DMS 273 treated with DMSO at 0.1 percent for 48 hours (cell line): Measurements from ENCODE around the gene TBC1D12.
"Not testable (repeated sequence)": the region's sequence is repeated elsewhere in the genome, so short reads cannot be mapped to it uniquely, and the experiment has no call there.

Experiments
- DNase-seq: peaks from one replicate; lab custom pipeline; 2025; lab: John Stamatoyannopoulos, UW

TBC1D12 gene

DNA sequence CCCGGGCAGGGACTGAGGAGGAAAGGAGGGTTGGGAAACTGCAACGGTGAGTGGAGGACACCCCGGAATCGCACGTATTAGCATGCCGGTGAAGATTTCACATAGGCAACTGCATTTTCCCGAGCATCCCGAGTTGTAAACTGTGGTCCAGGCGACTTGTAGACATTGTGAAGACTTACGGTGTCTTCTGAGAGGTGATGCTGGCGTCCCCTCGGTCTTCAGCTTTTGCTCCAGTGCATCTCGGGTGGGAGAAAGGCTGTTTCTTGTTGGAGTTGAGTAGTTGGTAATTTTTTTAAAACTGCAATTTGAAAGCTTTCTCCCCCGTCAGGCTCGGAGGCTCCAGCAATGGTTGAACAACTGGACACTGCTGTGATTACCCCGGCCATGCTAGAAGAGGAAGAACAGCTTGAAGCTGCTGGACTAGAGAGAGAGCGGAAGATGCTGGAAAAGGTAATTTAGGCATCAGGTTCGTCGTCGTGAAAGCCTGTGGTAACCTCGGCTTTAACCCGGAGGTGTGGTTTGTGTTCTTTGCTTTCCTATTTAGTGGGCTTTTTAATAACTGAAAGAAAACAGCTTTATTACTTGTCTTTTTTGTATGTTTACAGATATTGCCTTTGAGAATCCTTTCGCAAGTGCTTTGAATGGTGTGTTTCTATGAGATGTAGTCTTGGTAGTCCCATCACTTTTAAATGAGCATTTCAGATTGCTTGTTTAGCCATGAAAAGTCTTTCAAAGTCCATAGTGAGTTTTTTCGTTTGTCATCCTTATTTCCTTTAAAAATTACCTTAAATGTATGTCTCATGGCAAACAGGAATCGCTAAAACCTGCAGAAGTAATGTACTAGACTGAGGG is 143.9 kb downstream of the TBC1D12 start:
- DNase-seq: no peak

DNA sequence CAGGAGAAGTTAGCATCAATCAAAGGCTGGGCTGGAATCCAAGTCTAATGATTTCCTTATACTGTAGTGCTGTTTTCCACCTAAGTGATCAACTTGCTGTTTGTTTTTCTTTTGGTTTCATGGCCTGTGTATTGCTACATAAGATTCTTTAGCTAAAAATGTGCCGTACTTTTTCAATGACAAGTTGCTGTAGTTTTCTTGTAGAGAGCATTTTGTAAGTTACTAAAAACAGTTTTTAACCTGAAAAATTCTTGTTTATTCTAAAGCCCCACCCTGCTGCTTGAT is 144.5 kb downstream of the TBC1D12 start:
- DNase-seq: no peak

DNA sequence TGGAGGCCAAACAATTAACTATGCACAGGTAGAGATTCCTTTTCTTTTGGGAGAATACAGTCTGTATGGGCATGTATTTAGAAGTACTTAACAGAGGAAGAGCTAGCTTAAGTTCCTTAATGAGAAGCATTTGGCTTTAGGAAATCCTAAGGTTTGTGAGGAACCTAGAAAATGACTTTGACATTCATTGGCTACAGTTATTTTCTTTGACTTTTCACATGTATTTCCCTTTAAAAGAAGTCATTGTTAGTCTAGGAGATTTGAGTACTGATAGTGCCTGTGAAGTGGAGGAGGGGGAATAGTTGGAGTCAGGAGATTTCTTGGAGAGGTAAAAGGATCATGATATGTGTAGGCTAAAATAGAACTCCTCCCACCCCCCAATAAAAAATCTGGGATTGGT is 146.9 kb downstream of the TBC1D12 start:
- DNase-seq: no peak

DNA sequence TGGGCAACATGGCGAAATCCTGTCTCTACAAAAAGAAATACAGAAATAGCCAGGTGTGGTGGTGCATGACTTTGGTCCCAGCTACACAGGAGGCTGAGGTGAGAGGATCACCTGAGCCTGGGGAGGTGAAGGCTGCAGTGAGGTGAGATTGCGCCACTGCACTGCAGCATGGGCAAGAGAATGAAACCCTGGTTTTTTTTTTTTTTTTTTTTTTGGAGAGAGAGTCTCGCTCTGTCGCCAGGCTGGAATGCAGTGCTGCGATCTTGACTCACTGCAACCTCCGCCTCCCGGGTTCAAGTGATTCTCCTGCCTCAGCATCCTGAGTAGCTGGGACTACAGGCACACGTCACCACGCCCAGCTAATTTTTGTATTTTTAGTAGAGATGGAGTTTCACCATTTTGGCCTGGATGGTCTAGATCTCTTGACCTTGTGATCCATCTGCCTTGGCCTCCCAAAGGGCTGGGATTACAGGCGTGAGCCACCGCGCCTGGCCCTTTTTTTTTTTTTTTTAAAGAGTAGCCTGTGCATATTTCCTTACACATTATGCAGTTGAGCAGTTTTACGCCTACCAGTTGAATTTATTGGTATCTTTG is 165.5 kb downstream of the TBC1D12 start:
- not testable (repeated sequence) for DNase-seq

DNA sequence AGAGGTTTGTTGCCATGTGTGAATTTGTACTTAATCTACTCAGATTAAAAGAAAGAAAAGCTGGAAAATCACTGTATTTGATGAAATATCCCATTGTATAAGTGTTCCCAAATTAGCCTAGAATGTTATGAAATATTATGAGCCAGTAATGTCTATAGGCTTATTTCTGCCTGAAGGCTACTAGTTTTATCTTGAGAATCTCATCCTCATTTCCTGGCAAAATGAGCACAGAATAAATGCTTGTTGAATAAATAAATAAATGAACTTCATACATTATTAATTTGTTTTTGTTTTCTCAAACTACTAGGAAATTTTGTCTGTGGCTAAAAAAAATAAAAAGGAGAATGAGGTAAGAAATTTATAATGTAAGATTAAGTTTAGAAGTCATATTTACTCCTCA is 168.7 kb downstream of the TBC1D12 start:
- no peak for DNase-seq

DNA sequence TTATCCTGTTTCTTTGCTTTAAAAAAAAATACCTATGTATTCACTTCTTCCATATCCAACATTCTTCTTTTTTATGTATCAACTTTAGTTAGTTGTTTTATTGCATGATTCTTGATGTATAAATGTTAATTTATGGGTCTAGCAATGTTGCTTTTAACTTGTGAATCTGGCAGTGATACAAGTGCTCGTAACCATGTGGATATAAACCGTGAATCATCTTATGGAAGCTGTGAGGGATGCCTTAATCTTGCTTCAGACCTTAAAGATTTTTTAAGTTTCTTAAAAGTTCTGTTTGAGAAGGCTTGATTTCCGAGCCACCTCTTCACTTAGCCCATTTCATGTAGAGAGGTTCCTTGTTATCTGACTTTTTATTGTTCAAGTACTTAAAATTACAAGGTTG is 169.2 kb downstream of the TBC1D12 start:
- no peak for DNase-seq

DNA sequence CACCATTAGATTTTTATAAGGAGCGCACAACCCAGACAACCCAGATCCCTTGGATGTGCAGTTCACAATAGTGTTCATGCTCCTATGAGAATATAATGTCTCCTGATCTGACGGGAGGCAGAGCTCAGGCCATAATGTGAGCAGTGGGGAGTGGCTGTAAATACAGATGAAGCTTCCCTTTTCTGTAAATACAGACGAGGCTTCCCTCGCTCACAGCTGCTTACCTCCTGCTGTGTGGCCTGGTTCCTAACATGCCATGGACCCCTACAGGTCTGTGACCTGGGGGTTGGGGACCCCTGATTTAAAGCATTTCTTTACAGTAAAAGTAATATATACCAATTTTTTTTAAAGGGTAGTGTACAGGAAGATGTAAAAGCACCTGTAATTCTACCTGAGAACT is 176.4 kb downstream of the TBC1D12 start:
- DNase-seq: no peak

DNA sequence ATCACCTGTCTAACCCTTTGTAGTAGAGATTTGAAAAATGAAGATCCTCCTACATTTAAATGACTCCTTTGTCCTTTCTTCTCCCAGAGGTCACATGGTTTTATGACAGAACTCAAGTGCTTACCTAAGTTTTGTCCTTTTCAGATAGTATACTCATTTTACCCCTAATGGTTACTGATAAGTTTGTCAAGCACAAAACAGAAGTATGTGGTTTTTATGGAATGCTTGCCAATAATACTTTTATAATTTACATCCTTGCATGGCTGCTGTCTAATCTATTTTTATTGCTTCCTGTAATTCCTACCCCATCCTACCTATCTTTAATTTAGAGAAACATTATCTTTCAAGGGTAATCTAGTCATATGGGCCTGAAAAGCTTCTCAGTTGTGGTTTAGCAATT is 180.8 kb downstream of the TBC1D12 start:
- no peak for DNase-seq
